Activated T-cell treated with anti-CD3 and anti-CD28 coated beads, Interleukin-2, amount 50 U/mL, for 72 hours (primary cell): Measurements from ENCODE around the gene WDR36. TPM values are rescaled to one million over a fixed set of nuclear protein-coding genes. Genes with fewer than 3 reads are reported as not detected.

Source experiments
- total RNA-seq, 2 donors: library from RNA; stranded (reverse); gene quantifications; one replicate each; pipeline ENCODE4 v1.2.3, GENCODE V29; 2022

Gene WDR36
- total RNA-seq, 2 donors from 2014 or later = 34.8 to 42.4 TPM

Other genes with a start within 250 kb of the WDR36 start
- 1 to 10 TPM; 3.6 to 3.7 TPM for gene TSLP, start 20.6 kb upstream of the WDR36 start, total RNA-seq
- gene CAMK4, start 132.0 kb downstream of the WDR36 start, total RNA-seq = 10 to 100 TPM; 56.1 to 96.0 TPM